SK-N-SH (cell line): Measurements from ENCODE around the gene SRSF5. TPM values are rescaled to one million over a fixed set of nuclear protein-coding genes. Genes with fewer than 3 reads are reported as not detected.

Experiments
- CTCF ChIA-PET: fragments of 300-600, 350-600 bp; formaldehyde crosslinking; extraction: SDS; loops from one replicate; lab custom pipeline; 2021; lab: Yijun Ruan, JAX
- POLR2A ChIA-PET: fragments of 350-600 bp; sonication (Branson Sonifier 250); formaldehyde crosslinking; extraction: SDS; loops from one replicate; lab custom pipeline; 2020; ENCODE audit warnings: antibody characterized with exemption, inconsistent platforms; lab: Yijun Ruan, JAX
- DNase-seq: peaks from one replicate; pipeline ENCODE4 v3.0.0; 2012
- H2AFZ ChIP-seq: fragments of 200-600 bp; sonication (generic); 2 replicates; pipeline ENCODE4 v1.8.1; 2016; ENCODE audit warnings: antibody characterized with exemption, mild to moderate bottlenecking, low read depth
- H3F3A ChIP-seq: fragments of 200-600 bp; sonication (generic); replicated peaks from 2 replicates; pipeline ENCODE3; 2016; ENCODE audit warnings: antibody characterized with exemption, mild to moderate bottlenecking; ENCODE audit not compliant: insufficient read depth
- H3K27ac ChIP-seq, 2 experiments: fragments of 200-500 bp in 1 of 2; fragments of 200-600 bp in 1 of 2; sonication (Bioruptor generic) in 1 of 2; sonication (generic), shearing (Covaris generic) in 1 of 2; 2 replicates each; pipeline versions ENCODE4 v1.5.1 to v1.6.1; 2014 to 2016; ENCODE audit warnings: low read depth in 2 of 2, inconsistent platforms in 1 of 2, low read length in 1 of 2, mild to moderate bottlenecking in 1 of 2, mixed read lengths in 1 of 2
- H3K27me3 ChIP-seq: fragments of 200-600 bp; sonication (generic), shearing (Covaris generic); 2 replicates; pipeline ENCODE4 v1.6.1; 2016; ENCODE audit warnings: mixed run types; ENCODE audit not compliant: insufficient read depth
- H3K36me3 ChIP-seq, 2 experiments: fragments of 200-500 bp in 1 of 2; fragments of 200-600 bp in 1 of 2; sonication (Bioruptor generic) in 1 of 2; sonication (generic) in 1 of 2; replicated peaks in 1 of 2; 2 replicates each; pipeline versions ENCODE3 to v1.5.1; 2014 to 2016; ENCODE audit warnings: low read length in 1 of 2, mild to moderate bottlenecking in 1 of 2; ENCODE audit not compliant: insufficient read depth in 2 of 2, control insufficient read depth in 1 of 2
- H3K4me1 ChIP-seq, 2 experiments: fragments of 200-500 bp in 1 of 2; fragments of 200-600 bp in 1 of 2; sonication (Bioruptor generic) in 1 of 2; sonication (generic), shearing (Covaris generic) in 1 of 2; 2 replicates each; pipeline versions ENCODE4 v1.5.1 to v1.6.1; 2014 to 2016; ENCODE audit warnings: low read depth in 1 of 2, low read length in 1 of 2, mixed run types in 1 of 2; ENCODE audit not compliant: insufficient read depth in 2 of 2, control insufficient read depth in 1 of 2
- H3K4me2 ChIP-seq: fragments of 200-600 bp; sonication (generic), shearing (Covaris generic); 2 replicates; pipeline ENCODE4 v1.6.1; 2017; ENCODE audit warnings: mixed run types
- H3K4me3 ChIP-seq, 2 experiments: fragments of 200-500 bp in 1 of 2; fragments of 200-600 bp in 1 of 2; sonication (Bioruptor generic) in 1 of 2; sonication (generic), shearing (Covaris generic) in 1 of 2; 2 replicates each; pipeline versions ENCODE4 v1.5.1 to v1.8.1; 2014 to 2016; ENCODE audit warnings: low read depth in 2 of 2, inconsistent platforms in 1 of 2, low read length in 1 of 2, mild to moderate bottlenecking in 1 of 2, mixed read lengths in 1 of 2, moderate library complexity in 1 of 2
- H3K79me2 ChIP-seq: fragments of 200-600 bp; sonication (generic); 2 replicates; pipeline ENCODE4 v1.8.1; 2017; ENCODE audit warnings: mild to moderate bottlenecking; ENCODE audit not compliant: insufficient read depth
- H3K9ac ChIP-seq: fragments of 200-600 bp; sonication (generic); 2 replicates; pipeline ENCODE4 v1.6.1; 2017; ENCODE audit warnings: mixed run types
- H3K9me2 ChIP-seq: fragments of 200-600 bp; sonication (generic); 2 replicates; pipeline ENCODE4 v1.6.1; 2017; ENCODE audit warnings: mixed run types
- H3K9me3 ChIP-seq: fragments of 200-600 bp; sonication (generic); 2 replicates; pipeline ENCODE4 v1.6.1; 2017; ENCODE audit warnings: mixed run types, mild to moderate bottlenecking, moderate library complexity
- H4K20me1 ChIP-seq: fragments of 200-600 bp; sonication (generic); 2 replicates; pipeline ENCODE4 v1.6.1; 2017; ENCODE audit warnings: mild to moderate bottlenecking, mixed run types; ENCODE audit not compliant: insufficient read depth
- CHD2 ChIP-seq: fragments of 150-350 bp; IDR thresholded peaks from 2 replicates; pipeline ENCODE4 v1.6.1; 2018; ENCODE audit warnings: low read length; ENCODE audit not compliant: partially characterized antibody
- CTCF ChIP-seq: fragments of 200-600 bp; sonication (generic); IDR thresholded peaks from 2 replicates; pipeline ENCODE4 v1.6.1; 2017; ENCODE audit warnings: antibody characterized with exemption, mild to moderate bottlenecking, moderate library complexity
- ELF1 ChIP-seq: IDR thresholded peaks from 2 replicates; pipeline ENCODE4 v1.4.0; 2012
- EP300 ChIP-seq, 2 experiments: IDR thresholded peaks; 2 replicates each; pipeline versions ENCODE4 v1.4.0 to v1.6.1; 2012; ENCODE audit warnings: borderline replicate concordance in 1 of 2, low read depth in 1 of 2, low read length in 1 of 2
- EZH2phosphoT487 ChIP-seq: fragments of 200-600 bp; sonication (generic); IDR thresholded peaks from 2 replicates; pipeline ENCODE4 v1.6.1; 2017; ENCODE audit warnings: low read depth, mixed run types, mild to moderate bottlenecking, antibody characterized with exemption, moderate library complexity, borderline replicate concordance
- FOSL2 ChIP-seq: IDR thresholded peaks from 2 replicates; pipeline ENCODE4 v1.4.0; 2012; ENCODE audit warnings: low read depth, mild to moderate bottlenecking, moderate library complexity, borderline replicate concordance
- FOXJ3 ChIP-seq: sonication (generic); formaldehyde crosslinking; IDR thresholded peaks from 2 replicates; pipeline ENCODE4 v1.5.1; 2020; ENCODE audit warnings: mild to moderate bottlenecking, missing genetic modification reagents
- FOXM1 ChIP-seq: IDR thresholded peaks from 2 replicates; pipeline ENCODE4 v1.4.0; 2012; ENCODE audit warnings: low read depth, mild to moderate bottlenecking
- GABPA ChIP-seq: IDR thresholded peaks from 2 replicates; pipeline ENCODE4 v1.4.0; 2012; ENCODE audit warnings: low read depth, mild to moderate bottlenecking
- MAX ChIP-seq: IDR thresholded peaks from 2 replicates; pipeline ENCODE4 v1.4.0; 2012; ENCODE audit warnings: low read depth
- MXI1 ChIP-seq: IDR thresholded peaks from 2 replicates; pipeline ENCODE4 v1.6.1; 2012; ENCODE audit warnings: mild to moderate bottlenecking, low read depth, low read length, improper control_type of control experiment
- NFIC ChIP-seq: IDR thresholded peaks from 2 replicates; pipeline ENCODE4 v1.4.0; 2012; ENCODE audit warnings: borderline replicate concordance
- POLR2AphosphoS5 ChIP-seq: IDR thresholded peaks from 2 replicates; pipeline ENCODE4 v1.6.1; 2012; ENCODE audit warnings: low read depth, low read length
- RAD21 ChIP-seq: IDR thresholded peaks from 2 replicates; pipeline ENCODE4 v1.6.1; 2012; ENCODE audit warnings: mild to moderate bottlenecking, low read length
- RCOR1 ChIP-seq: fragments of 150-350 bp; IDR thresholded peaks from 2 replicates; pipeline ENCODE4 v1.6.1; 2017; ENCODE audit warnings: antibody characterized with exemption, low read length
- SIN3A ChIP-seq: IDR thresholded peaks from 2 replicates; pipeline ENCODE4 v1.6.1; 2012; ENCODE audit warnings: low read depth, mild to moderate bottlenecking, low read length, moderate library complexity, borderline replicate concordance
- SMC3 ChIP-seq: IDR thresholded peaks from 2 replicates; pipeline ENCODE4 v1.6.1; 2012; ENCODE audit warnings: low read depth, low read length, improper control_type of control experiment
- TAF1 ChIP-seq: IDR thresholded peaks from 2 replicates; pipeline ENCODE4 v1.6.1; 2012; ENCODE audit warnings: low read depth, mild to moderate bottlenecking, low read length, moderate library complexity, borderline replicate concordance
- YY1 ChIP-seq: IDR thresholded peaks from 2 replicates; pipeline ENCODE4 v1.4.0; 2012; ENCODE audit warnings: low read depth, mild to moderate bottlenecking
- WGBS: methylation state at CpG from one replicate; pipeline ENCODE4 v1.1.6; 2017; ENCODE audit warnings: low lambda C conversion rate; 5-methylcytosine and 5-hydroxymethylcytosine counted together
- polyA plus RNA-seq, 3 experiments: library from polyadenylated mRNA; depleted of rRNA; stranded (reverse); fragments of >200 nt; gene quantifications; 2 replicates each; pipeline ENCODE4 v1.2.3, GENCODE V29; 2012
- TF ChIP-seq, protein P1 (sequence below): IDR thresholded peaks from 2 replicates; pipeline ENCODE4; 2012
- TF ChIP-seq, protein P2 (sequence below): fragments of 150-350 bp; IDR thresholded peaks from 2 replicates; pipeline ENCODE4 v1.6.1; 2016; ENCODE audit warnings: mild to moderate bottlenecking, low read depth, low read length

Gene SRSF5
- polyA plus RNA-seq, 1 of the 3 experiments (the other 2 are of a cell fraction), result 324 TPM

- Histone ChIP-seq H3K36me3 (peaks cover 72 to 80% of the 10 kb centered on the region in 2 experiments), H3K9ac (no peak overlapping the region), H3F3A (peaks cover 46% of the 10 kb centered on the region), H4K20me1 (peaks cover 37% of the 10 kb centered on the region), H3K27me3 (no peaks in the 10 kb centered on the region), H3K9me2 (no peaks in the 10 kb centered on the region), H2AFZ (no peak overlapping the region), H3K9me3 (no peaks in the 10 kb centered on the region), H3K79me2 (peaks cover 48% of the 10 kb centered on the region), H3K4me2 (no peak overlapping the region), H3K4me3 (no peak overlapping the region), H3K27ac (no peak overlapping the region), H3K4me1 (peaks cover 7 to 23% of the 10 kb centered on the region in 2 experiments; a peak in 3 of 4 replicates)
- 95% methylated on average over 16 of the region's 16 CpGs for WGBS
- POLR2A ChIA-PET, result no interaction called here
- no peak for DNase-seq
- CTCF ChIA-PET, result interaction anchor here (1.1 kb wide), 1 partner anchor 257 kb away, joined by 4 read pairs; no protein-coding TSS in a partner anchor
- TF ChIP-seq RCOR1 (no peak), EP300 (IDR thresholded peaks at IDR 0.05; ENCODE audit: borderline replicate concordance in 1 of 2, low read depth in 1 of 2, low read length in 1 of 2) (no peak), YY1 (no peak), POLR2AphosphoS5 (no peak), FOSL2 (no peak), TAF1 (no peak)
- TF ChIP-seq, protein P1, sequence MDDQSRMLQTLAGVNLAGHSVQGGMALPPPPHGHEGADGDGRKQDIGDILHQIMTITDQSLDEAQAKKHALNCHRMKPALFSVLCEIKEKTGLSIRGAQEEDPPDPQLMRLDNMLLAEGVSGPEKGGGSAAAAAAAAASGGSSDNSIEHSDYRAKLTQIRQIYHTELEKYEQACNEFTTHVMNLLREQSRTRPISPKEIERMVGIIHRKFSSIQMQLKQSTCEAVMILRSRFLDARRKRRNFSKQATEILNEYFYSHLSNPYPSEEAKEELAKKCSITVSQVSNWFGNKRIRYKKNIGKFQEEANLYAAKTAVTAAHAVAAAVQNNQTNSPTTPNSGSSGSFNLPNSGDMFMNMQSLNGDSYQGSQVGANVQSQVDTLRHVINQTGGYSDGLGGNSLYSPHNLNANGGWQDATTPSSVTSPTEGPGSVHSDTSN, result no peak
Observed at GRCh38 chr14:69771136-69771535, 4.2 kb downstream of the SRSF5 start.

GRCh38 chr14:69772082-69773017, 5.4 kb downstream of the SRSF5 start:
- H3K4me3 ChIP-seq, result no peak overlapping the region
- H2AFZ ChIP-seq, result no peak overlapping the region
- WGBS, result 96% methylated on average over 11 of the region's 11 CpGs
- no peaks in the 10 kb centered on the region for H3K27me3 ChIP-seq
- ChIA-PET CTCF (interaction anchor here (1.1 kb wide), 2 partner anchors 9 to 256 kb away, joined by 3 to 4 read pairs; no protein-coding TSS in a partner anchor), POLR2A (no interaction called here)
- peaks cover 43% of the 10 kb centered on the region for H3F3A ChIP-seq
- H3K4me2 ChIP-seq, result no peak overlapping the region
- H3K9me2 ChIP-seq, result no peaks in the 10 kb centered on the region
- no peaks in the 10 kb centered on the region for H3K9me3 ChIP-seq
- H3K27ac ChIP-seq, result no peak overlapping the region
- no peak for DNase-seq
- H4K20me1 ChIP-seq, result peaks cover 37% of the 10 kb centered on the region
- peaks cover 84 to 89% of the 10 kb centered on the region in 2 experiments for H3K36me3 ChIP-seq
- H3K9ac ChIP-seq, result no peak overlapping the region
- peaks cover 7 to 19% of the 10 kb centered on the region in 2 experiments; a peak in 3 of 4 replicates for H3K4me1 ChIP-seq
- peaks cover 46% of the 10 kb centered on the region for H3K79me2 ChIP-seq
- TF ChIP-seq FOSL2 (no peak), ELF1 (no peak), MAX (no peak), NFIC (no peak), RAD21 (no peak), CHD2 (no peak), GABPA (no peak), FOXM1 (no peak), EP300 (IDR thresholded peaks at IDR 0.05; ENCODE audit: borderline replicate concordance in 1 of 2, low read depth in 1 of 2, low read length in 1 of 2) (no peak), CTCF (no peak), RCOR1 (no peak), FOXJ3 (CRISPR knock-in tag) (no peak), SIN3A (no peak), MXI1 (no peak), EZH2phosphoT487 (no peak), SMC3 (no peak)
- TF ChIP-seq, protein P1, result no peak
- TF ChIP-seq, protein P2, sequence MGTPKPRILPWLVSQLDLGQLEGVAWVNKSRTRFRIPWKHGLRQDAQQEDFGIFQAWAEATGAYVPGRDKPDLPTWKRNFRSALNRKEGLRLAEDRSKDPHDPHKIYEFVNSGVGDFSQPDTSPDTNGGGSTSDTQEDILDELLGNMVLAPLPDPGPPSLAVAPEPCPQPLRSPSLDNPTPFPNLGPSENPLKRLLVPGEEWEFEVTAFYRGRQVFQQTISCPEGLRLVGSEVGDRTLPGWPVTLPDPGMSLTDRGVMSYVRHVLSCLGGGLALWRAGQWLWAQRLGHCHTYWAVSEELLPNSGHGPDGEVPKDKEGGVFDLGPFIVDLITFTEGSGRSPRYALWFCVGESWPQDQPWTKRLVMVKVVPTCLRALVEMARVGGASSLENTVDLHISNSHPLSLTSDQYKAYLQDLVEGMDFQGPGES, result no peak
